PC-3 (cell line): ENCODE results near the gene NEU1.

Experiments used
- CTCF ChIP-seq: fragments of 300-600 bp; sonication (generic); conservative IDR thresholded peaks from 2 replicates; pipeline ENCODE4 v1.5.1; 2017; ENCODE audit warnings: antibody characterized with exemption, low read depth, mild to moderate bottlenecking, low read length
- EZH2phosphoT487 ChIP-seq: fragments of 300-600 bp; sonication (generic); IDR thresholded peaks from 2 replicates; pipeline ENCODE4 v1.6.1; 2018; ENCODE audit warnings: mild to moderate bottlenecking, antibody characterized with exemption, low read length, borderline replicate concordance

- TF ChIP-seq CTCF (peak; percentile 90), EZH2phosphoT487 (no peak)
These were observed 25.9 kb upstream of the NEU1 start for GRCh38 chr6:31888276-31889258.
